ENCODE data around the gene KDM4F.

KDM4F gene

GRCh38 chr11:95081010-95081409 lies 31.8 kb downstream of the KDM4F start:
- DNase-seq (ENCODE audit: extremely low spot score) = no peak
- POLR2A ChIA-PET = interaction anchor here (0.8 kb wide), 1 partner anchor 8 kb away, joined by 3 read pairs; no protein-coding TSS in a partner anchor
- CTCF ChIA-PET = interaction anchor here (1.2 to 21.2 kb wide), 4 partner anchors 12 to 70 kb away, joined by 3 to 306 read pairs (median 73); partner anchors contain the start of genes ENDOD1 and SRSF8
- TF ChIP-seq CTCF (IDR thresholded peaks at IDR 0.05; ENCODE audit: control extremely low read depth, extremely low read depth, low read depth, missing control alignments) = no peak

- no peak for DNase-seq (ENCODE audit: extremely low spot score)
- no peak for TF ChIP-seq CTCF (IDR thresholded peaks at IDR 0.05; ENCODE audit: control extremely low read depth, extremely low read depth, low read depth, missing control alignments)
- ChIA-PET CTCF (interaction anchor here (1.2 to 21.2 kb wide), 4 partner anchors 12 to 70 kb away, joined by 3 to 306 read pairs (median 73); partner anchors contain the start of genes ENDOD1 and SRSF8), POLR2A (interaction anchor here (0.8 kb wide), 1 partner anchor 9 kb away, joined by 3 read pairs; no protein-coding TSS in a partner anchor)
Measured at GRCh38 chr11:95081412-95081811, 32.2 kb downstream of the KDM4F start.

- TF ChIP-seq CTCF (IDR thresholded peaks at IDR 0.05; ENCODE audit: control extremely low read depth, extremely low read depth, low read depth, missing control alignments) = no peak
- ChIA-PET POLR2A (no interaction called here), CTCF (interaction anchor here (11.8 to 21.2 kb wide), 2 partner anchors 11 to 13 kb away, joined by 139 to 306 read pairs; partner anchors contain the start of genes ENDOD1 and SRSF8)
- DNase-seq (ENCODE audit: extremely low spot score) = no peak
Measured at GRCh38 chr11:95082576-95083001, 33.4 kb downstream of the KDM4F start.

GRCh38 chr11:95084509-95084908 lies 35.3 kb downstream of the KDM4F start:
- ChIA-PET POLR2A (interaction anchor here (0.6 to 0.7 kb wide), 2 partner anchors 12 to 145 kb away, joined by 3 to 5 read pairs; no protein-coding TSS in a partner anchor), CTCF (interaction anchor here (1.4 to 21.2 kb wide), 5 partner anchors 8 to 62 kb away, joined by 3 to 306 read pairs (median 10); partner anchors contain the start of genes ENDOD1 and SRSF8)
- peak; percentile 39 for DNase-seq (ENCODE audit: extremely low spot score)
- TF ChIP-seq CTCF (IDR thresholded peaks at IDR 0.05; ENCODE audit: control extremely low read depth, extremely low read depth, low read depth, missing control alignments) = no peak

GRCh38 chr11:95085117-95085816 lies 36.0 kb downstream of the KDM4F start:
- TF ChIP-seq CTCF (IDR thresholded peaks at IDR 0.05; ENCODE audit: control extremely low read depth, extremely low read depth, low read depth, missing control alignments) = no peak
- no peak for DNase-seq (ENCODE audit: extremely low spot score)
- ChIA-PET POLR2A (interaction anchor here (0.6 to 0.7 kb wide), 2 partner anchors 13 to 144 kb away, joined by 3 to 5 read pairs; no protein-coding TSS in a partner anchor), CTCF (interaction anchor here (1.4 to 21.2 kb wide), 5 partner anchors 9 to 61 kb away, joined by 3 to 306 read pairs (median 10); partner anchors contain the start of genes ENDOD1 and SRSF8)

GRCh38 chr11:95086151-95086550 lies 36.9 kb downstream of the KDM4F start:
- TF ChIP-seq CTCF (IDR thresholded peaks at IDR 0.05; ENCODE audit: control extremely low read depth, extremely low read depth, low read depth, missing control alignments) = no peak
- DNase-seq (ENCODE audit: extremely low spot score) = no peak
- ChIA-PET POLR2A (no interaction called here), CTCF (interaction anchor here (2.1 to 21.2 kb wide), 4 partner anchors 8 to 52 kb away, joined by 7 to 306 read pairs (median 74); partner anchors contain the start of genes ENDOD1 and SRSF8)

Measured in GM10248 (cell line).